HepG2 (cell line): Measurements from ENCODE around the gene GATB. TPM values are rescaled to one million over a fixed set of nuclear protein-coding genes. Genes with fewer than 3 reads are reported as not detected.

ENCODE experiments used
- FOXO4 ChIP-seq: sonication (generic); formaldehyde crosslinking; conservative IDR thresholded peaks from 2 replicates; pipeline ENCODE4 v1.8.1; 2023; ENCODE audit warnings: missing genetic modification reagents
- GRHL1 ChIP-seq: sonication (generic); formaldehyde crosslinking; conservative IDR thresholded peaks from 2 replicates; pipeline ENCODE4 v1.8.0; 2022; ENCODE audit warnings: missing genetic modification reagents
- MAZ ChIP-seq, 2 experiments: sonication (generic) in 1 of 2; formaldehyde crosslinking in 1 of 2; IDR thresholded peaks; 2 replicates each; pipeline versions ENCODE4 v1.5.0 to v1.6.1; 2012 to 2020; ENCODE audit warnings: low read depth in 2 of 2, mild to moderate bottlenecking in 2 of 2, borderline replicate concordance in 1 of 2, improper control_type of control experiment in 1 of 2, low read length in 1 of 2, missing genetic modification reagents in 1 of 2, moderate library complexity in 1 of 2
- MIER2 ChIP-seq: IDR thresholded peaks from 2 replicates; pipeline ENCODE4 v1.6.1; 2016; ENCODE audit warnings: missing biosample characterization, missing genetic modification reagents
- ZNF292 ChIP-seq: sonication (generic); formaldehyde crosslinking; IDR thresholded peaks from 2 replicates; pipeline ENCODE4 v1.8.1; 2022; ENCODE audit warnings: mild to moderate bottlenecking, low read depth, missing genetic modification reagents, borderline replicate concordance
- ZNF343 ChIP-seq: sonication (generic); formaldehyde crosslinking; IDR thresholded peaks from 2 replicates; pipeline ENCODE4 v1.4.0; 2020; ENCODE audit warnings: mild to moderate bottlenecking, missing genetic modification reagents
- ZNF362 ChIP-seq: sonication (generic); formaldehyde crosslinking; IDR thresholded peaks from 2 replicates; pipeline ENCODE4 v1.4.0; 2020; ENCODE audit warnings: missing genetic modification reagents, mild to moderate bottlenecking, borderline replicate concordance
- ZNF382 ChIP-seq: sonication (generic); formaldehyde crosslinking; IDR thresholded peaks from 2 replicates; pipeline ENCODE4 v1.5.0; 2020; ENCODE audit warnings: missing genetic modification reagents, mild to moderate bottlenecking, borderline replicate concordance
- ZNF589 ChIP-seq: sonication (generic); formaldehyde crosslinking; conservative IDR thresholded peaks from 2 replicates; pipeline ENCODE4 v1.8.0; 2022; ENCODE audit warnings: mild to moderate bottlenecking, moderate library complexity, missing genetic modification reagents
- ZNF619 ChIP-seq: sonication (generic); formaldehyde crosslinking; IDR thresholded peaks from 2 replicates; pipeline ENCODE4 v1.4.0; 2020; ENCODE audit warnings: mild to moderate bottlenecking, missing genetic modification reagents
- ZNF710 ChIP-seq: sonication (generic); formaldehyde crosslinking; IDR thresholded peaks from 2 replicates; pipeline ENCODE4 v1.5.0; 2020; ENCODE audit warnings: mild to moderate bottlenecking, missing genetic modification reagents, borderline replicate concordance
- ZNF746 ChIP-seq: sonication (generic); formaldehyde crosslinking; IDR thresholded peaks from 2 replicates; pipeline ENCODE4 v1.8.0; 2022; ENCODE audit warnings: mild to moderate bottlenecking, missing genetic modification reagents
- ZNF777 ChIP-seq: sonication (generic); formaldehyde crosslinking; IDR thresholded peaks from 2 replicates; pipeline ENCODE4 v1.4.0; 2020; ENCODE audit warnings: missing genetic modification reagents
- polyA plus RNA-seq, 8 experiments: library from polyadenylated mRNA; depleted of rRNA in 3 of 8; stranded (reverse) in 7 of 8; unstranded in 1 of 8; fragments of >200 nt; fragmentation: Illumina TruSeq in 4 of 8; extraction: Trizol in 4 of 8; gene quantifications; 2 replicates each; pipeline versions ENCODE4 v1.2.1 to v1.2.3, GENCODE V29; 2011 to 2016; ENCODE audit warnings: low read depth in 4 of 8, missing spikeins in 1 of 8, mixed read lengths in 1 of 8; ENCODE audit not compliant: insufficient read depth in 1 of 8
- total RNA-seq, 5 experiments: library from RNA; depleted of rRNA; stranded (reverse); fragments of >200 nt; fragmentation: Illumina TruSeq; extraction: Trizol; gene quantifications; 2 replicates each; pipeline ENCODE4 v1.2.3, GENCODE V29; 2016; ENCODE audit warnings: low read depth in 1 of 5
- TF ChIP-seq, protein P1 (sequence below): IDR thresholded peaks from 2 replicates; pipeline ENCODE4 v1.6.1; 2012; ENCODE audit warnings: low read length, improper control_type of control experiment

GATB gene
- total and polyA plus RNA-seq, 2 of the 13 experiments (the other 11 are each of a cell fraction or from before 2014, with no cell fraction given), result 32.3 to 32.4 TPM

- TF ChIP-seq ZNF589 (no peak), GRHL1 (CRISPR knock-in tag) (no peak), FOXO4 (CRISPR knock-in tag) (no peak), ZNF362 (CRISPR knock-in tag) (no peak), MAZ (IDR thresholded peaks at IDR 0.05; ENCODE audit: borderline replicate concordance, low read depth, low read length) (peak; percentile 93), MAZ (CRISPR knock-in tag; IDR thresholded peaks at IDR 0.05; ENCODE audit: low read depth) (peak; percentile 59; the same call in 1 of the 2 replicates), ZNF777 (CRISPR knock-in tag) (no peak), ZNF619 (CRISPR knock-in tag) (no peak), ZNF710 (no peak; the same call in 1 of the 2 replicates), ZNF343 (CRISPR knock-in tag) (no peak), ZNF292 (no peak), ZNF746 (no peak), MIER2 (no peak), ZNF382 (no peak)
- TF ChIP-seq, protein P1, sequence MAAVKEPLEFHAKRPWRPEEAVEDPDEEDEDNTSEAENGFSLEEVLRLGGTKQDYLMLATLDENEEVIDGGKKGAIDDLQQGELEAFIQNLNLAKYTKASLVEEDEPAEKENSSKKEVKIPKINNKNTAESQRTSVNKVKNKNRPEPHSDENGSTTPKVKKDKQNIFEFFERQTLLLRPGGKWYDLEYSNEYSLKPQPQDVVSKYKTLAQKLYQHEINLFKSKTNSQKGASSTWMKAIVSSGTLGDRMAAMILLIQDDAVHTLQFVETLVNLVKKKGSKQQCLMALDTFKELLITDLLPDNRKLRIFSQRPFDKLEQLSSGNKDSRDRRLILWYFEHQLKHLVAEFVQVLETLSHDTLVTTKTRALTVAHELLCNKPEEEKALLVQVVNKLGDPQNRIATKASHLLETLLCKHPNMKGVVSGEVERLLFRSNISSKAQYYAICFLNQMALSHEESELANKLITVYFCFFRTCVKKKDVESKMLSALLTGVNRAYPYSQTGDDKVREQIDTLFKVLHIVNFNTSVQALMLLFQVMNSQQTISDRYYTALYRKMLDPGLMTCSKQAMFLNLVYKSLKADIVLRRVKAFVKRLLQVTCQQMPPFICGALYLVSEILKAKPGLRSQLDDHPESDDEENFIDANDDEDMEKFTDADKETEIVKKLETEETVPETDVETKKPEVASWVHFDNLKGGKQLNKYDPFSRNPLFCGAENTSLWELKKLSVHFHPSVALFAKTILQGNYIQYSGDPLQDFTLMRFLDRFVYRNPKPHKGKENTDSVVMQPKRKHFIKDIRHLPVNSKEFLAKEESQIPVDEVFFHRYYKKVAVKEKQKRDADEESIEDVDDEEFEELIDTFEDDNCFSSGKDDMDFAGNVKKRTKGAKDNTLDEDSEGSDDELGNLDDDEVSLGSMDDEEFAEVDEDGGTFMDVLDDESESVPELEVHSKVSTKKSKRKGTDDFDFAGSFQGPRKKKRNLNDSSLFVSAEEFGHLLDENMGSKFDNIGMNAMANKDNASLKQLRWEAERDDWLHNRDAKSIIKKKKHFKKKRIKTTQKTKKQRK, result no peak
These were observed at the start of gene GATB (continued) for GRCh38 chr4:151760712-151761661.
